HCT116 (cell line): ENCODE results near the gene EHMT1. TPM values are rescaled to one million over a fixed set of nuclear protein-coding genes. Genes with fewer than 3 reads are reported as not detected.

Experiments
- ATAC-seq: fragments of 200-7000 bp; cut with Tn5 transposase; 2 replicates; pipeline ENCODE4 v1.9.1; 2020; ENCODE audit warnings: mild to moderate bottlenecking, moderate library complexity
- BruUV-seq: library from RNA; stranded (reverse); fragments of 400-500 nt; replicated peaks from 2 replicates; lab custom pipeline; 2021; lab: Mats Ljungman, UMichigan
- CTCF ChIA-PET: fragments of 300-600 bp; sonication (Branson Sonifier 250); formaldehyde crosslinking; loops from one replicate; lab custom pipeline; 2021; ENCODE audit warnings: antibody characterized with exemption; lab: Charles Lee
- POLR2A ChIA-PET: fragments of 300-600, 350-600 bp; sonication (Branson Sonifier 250); formaldehyde crosslinking; loops from one replicate; lab custom pipeline; 2021; ENCODE audit warnings: antibody characterized with exemption; lab: Charles Lee
- RAD21 ChIA-PET, 2 experiments: fragments of 300-600 bp; sonication (Branson Sonifier 250); formaldehyde crosslinking; loops; one replicate each; lab custom pipeline; 2023; ENCODE audit warnings: low total read pairs in 2 of 2; ENCODE audit not compliant: uncharacterized antibody in 2 of 2, unreplicated experiment in 2 of 2, low non-redundant PET in 1 of 2; lab: Charles Lee
- DNase-seq: peaks from one replicate; pipeline ENCODE4 v3.0.0-alpha.2; 2010; ENCODE audit warnings: low read depth, low spot score
- H2AFZ ChIP-seq: fragments of 200-600 bp; shearing (Covaris generic), sonication (generic); 2 replicates; pipeline ENCODE4 v1.6.1; 2017; ENCODE audit warnings: low read depth, mixed run types, mixed read lengths, antibody characterized with exemption, low read length; ENCODE audit not compliant: poor library complexity, severe bottlenecking
- H3K27ac ChIP-seq: 2 replicates; pipeline ENCODE4 v1.5.1; 2012; ENCODE audit warnings: low read depth, low read length
- H3K27me3 ChIP-seq: fragments of 200-600 bp; sonication (generic); 2 replicates; pipeline ENCODE4 v1.6.1; 2016; ENCODE audit warnings: mixed run types, low read length, mixed read lengths; ENCODE audit not compliant: insufficient read depth
- H3K36me3 ChIP-seq, 2 experiments: fragments of 200-500 bp in 1 of 2; fragments of 200-600 bp in 1 of 2; sonication (Bioruptor generic) in 1 of 2; sonication (generic) in 1 of 2; 2 replicates each; pipeline versions ENCODE4 v1.5.1 to v1.6.1; 2014 to 2016; ENCODE audit warnings: low read length in 2 of 2, inconsistent platforms in 1 of 2, mixed read lengths in 1 of 2, mixed run types in 1 of 2; ENCODE audit not compliant: insufficient read depth in 2 of 2, control insufficient read depth in 1 of 2
- H3K4me1 ChIP-seq, 2 experiments: fragments of 200-600 bp in 1 of 2; sonication (generic) in 1 of 2; 2 replicates each; pipeline versions ENCODE4 v1.5.1 to v1.6.1; 2012 to 2017; ENCODE audit warnings: low read length in 2 of 2, inconsistent platforms in 1 of 2, mild to moderate bottlenecking in 1 of 2, mixed read lengths in 1 of 2, mixed run types in 1 of 2, moderate library complexity in 1 of 2; ENCODE audit not compliant: insufficient read depth in 2 of 2, control insufficient read depth in 1 of 2
- H3K4me2 ChIP-seq: fragments of 200-600 bp; sonication (generic); 2 replicates; pipeline ENCODE4 v1.6.1; 2017; ENCODE audit warnings: mixed run types, low read length, mixed read lengths
- H3K4me3 ChIP-seq, 2 experiments: fragments of 200-600 bp in 1 of 2; sonication (generic) in 1 of 2; replicated peaks in 1 of 2; 2 replicates each; pipeline ENCODE4 v1.5.1; 2011 to 2016; ENCODE audit warnings: low read length in 2 of 2, control low read depth in 1 of 2, low read depth in 1 of 2, mild to moderate bottlenecking in 1 of 2, mixed read lengths in 1 of 2, mixed run types in 1 of 2
- H3K79me2 ChIP-seq: fragments of 200-600 bp; sonication (generic); 2 replicates; pipeline ENCODE4 v1.6.1; 2017; ENCODE audit warnings: mild to moderate bottlenecking, mixed run types, low read length, moderate library complexity, mixed read lengths; ENCODE audit not compliant: insufficient read depth
- H3K9ac ChIP-seq: fragments of 200-600 bp; sonication (generic); 2 replicates; pipeline ENCODE4 v1.6.1; 2016; ENCODE audit warnings: low read length, mixed read lengths
- H3K9me2 ChIP-seq: fragments of 200-600 bp; sonication (generic), shearing (Covaris generic); 2 replicates; pipeline ENCODE4 v1.6.1; 2017; ENCODE audit warnings: mixed run types, mild to moderate bottlenecking, moderate library complexity; ENCODE audit not compliant: insufficient read depth
- H3K9me3 ChIP-seq, 2 experiments: fragments of 200-500 bp in 1 of 2; fragments of 200-600 bp in 1 of 2; sonication (Bioruptor generic) in 1 of 2; sonication (generic) in 1 of 2; 2 replicates each; pipeline ENCODE4 v1.6.1; 2014 to 2017; ENCODE audit warnings: low read length in 2 of 2, mixed read lengths in 2 of 2, inconsistent platforms in 1 of 2, low read depth in 1 of 2, mild to moderate bottlenecking in 1 of 2, mixed run types in 1 of 2, moderate library complexity in 1 of 2; ENCODE audit not compliant: control insufficient read depth in 1 of 2, insufficient read depth in 1 of 2
- H4K20me1 ChIP-seq: fragments of 200-600 bp; sonication (generic), shearing (Covaris generic); 2 replicates; pipeline ENCODE4 v1.6.1; 2017; ENCODE audit warnings: mixed run types, mild to moderate bottlenecking, moderate library complexity; ENCODE audit not compliant: insufficient read depth
- CBX3 ChIP-seq: IDR thresholded peaks from 2 replicates; pipeline ENCODE4 v1.6.1; 2012; ENCODE audit warnings: low read depth
- EGR1 ChIP-seq: IDR thresholded peaks from 2 replicates; pipeline ENCODE4 v1.6.1; 2012; ENCODE audit warnings: low read depth
- ELF1 ChIP-seq: IDR thresholded peaks from 2 replicates; pipeline ENCODE4 v1.6.1; 2012; ENCODE audit warnings: low read depth, borderline replicate concordance
- EZH2 ChIP-seq: fragments of 200-600 bp; sonication (generic); IDR thresholded peaks from 2 replicates; pipeline ENCODE4 v1.6.1; 2017; ENCODE audit warnings: antibody characterized with exemption, mixed run types
- EZH2phosphoT487 ChIP-seq: fragments of 200-600 bp; IDR thresholded peaks from 2 replicates; pipeline ENCODE4 v1.6.1; 2018; ENCODE audit warnings: antibody characterized with exemption, borderline replicate concordance
- FOSL1 ChIP-seq: IDR thresholded peaks from 2 replicates; pipeline ENCODE4 v1.6.1; 2012; ENCODE audit warnings: low read depth
- POLR2A ChIP-seq: IDR thresholded peaks from 2 replicates; pipeline ENCODE4 v1.7.0; 2011; ENCODE audit warnings: borderline replicate concordance; ENCODE audit not compliant: insufficient read depth, insufficient read length; ENCODE audit errors: extremely low read depth
- POLR2AphosphoS5 ChIP-seq: IDR thresholded peaks from 2 replicates; pipeline ENCODE4 v1.6.1; 2011; ENCODE audit warnings: mild to moderate bottlenecking, low read depth, low read length, moderate library complexity
- RAD21 ChIP-seq: IDR thresholded peaks from 2 replicates; pipeline ENCODE4 v1.6.1; 2012; ENCODE audit warnings: low read depth, mild to moderate bottlenecking
- SP1 ChIP-seq: IDR thresholded peaks from 2 replicates; pipeline ENCODE4 v1.6.1; 2012; ENCODE audit warnings: low read depth
- SRF ChIP-seq: IDR thresholded peaks from 2 replicates; pipeline ENCODE4 v1.6.1; 2012; ENCODE audit warnings: low read depth
- TCF7L2 ChIP-seq: IDR thresholded peaks from 2 replicates; pipeline ENCODE4 v1.7.0; 2011; ENCODE audit warnings: borderline replicate concordance, inconsistent platforms; ENCODE audit not compliant: insufficient read depth, insufficient read length; ENCODE audit errors: extremely low read depth
- ZFX ChIP-seq: fragments of 450-650 bp; IDR thresholded peaks from 2 replicates; pipeline ENCODE4 v1.6.1; 2017
- intact Hi-C: fragments of 100-400 bp; cut with micrococcal nuclease; formaldehyde crosslinking; loops from 2 replicates; pipeline ENCODE4 v1.10.0; 2022
- total RNA-seq: library from RNA; stranded (reverse); gene quantifications from one replicate; pipeline ENCODE4 v1.2.1, GENCODE V29; 2021; ENCODE audit not compliant: unreplicated experiment
- TF ChIP-seq, protein P1 (sequence below): IDR thresholded peaks from 2 replicates; pipeline ENCODE4 v1.6.1; 2012; ENCODE audit warnings: low read depth
- TF ChIP-seq, protein P2 (sequence below): IDR thresholded peaks from 2 replicates; pipeline ENCODE4 v1.6.1; 2012
- TF ChIP-seq, protein P3 (sequence below): IDR thresholded peaks from 2 replicates; pipeline ENCODE4 v1.6.1; 2011; ENCODE audit warnings: mild to moderate bottlenecking, low read length, moderate library complexity; ENCODE audit not compliant: insufficient replicate concordance; ENCODE audit errors: extremely low read depth

EHMT1 gene
- total RNA-seq, 1 experiment from 2014 or later = 86.1 TPM

DNA sequence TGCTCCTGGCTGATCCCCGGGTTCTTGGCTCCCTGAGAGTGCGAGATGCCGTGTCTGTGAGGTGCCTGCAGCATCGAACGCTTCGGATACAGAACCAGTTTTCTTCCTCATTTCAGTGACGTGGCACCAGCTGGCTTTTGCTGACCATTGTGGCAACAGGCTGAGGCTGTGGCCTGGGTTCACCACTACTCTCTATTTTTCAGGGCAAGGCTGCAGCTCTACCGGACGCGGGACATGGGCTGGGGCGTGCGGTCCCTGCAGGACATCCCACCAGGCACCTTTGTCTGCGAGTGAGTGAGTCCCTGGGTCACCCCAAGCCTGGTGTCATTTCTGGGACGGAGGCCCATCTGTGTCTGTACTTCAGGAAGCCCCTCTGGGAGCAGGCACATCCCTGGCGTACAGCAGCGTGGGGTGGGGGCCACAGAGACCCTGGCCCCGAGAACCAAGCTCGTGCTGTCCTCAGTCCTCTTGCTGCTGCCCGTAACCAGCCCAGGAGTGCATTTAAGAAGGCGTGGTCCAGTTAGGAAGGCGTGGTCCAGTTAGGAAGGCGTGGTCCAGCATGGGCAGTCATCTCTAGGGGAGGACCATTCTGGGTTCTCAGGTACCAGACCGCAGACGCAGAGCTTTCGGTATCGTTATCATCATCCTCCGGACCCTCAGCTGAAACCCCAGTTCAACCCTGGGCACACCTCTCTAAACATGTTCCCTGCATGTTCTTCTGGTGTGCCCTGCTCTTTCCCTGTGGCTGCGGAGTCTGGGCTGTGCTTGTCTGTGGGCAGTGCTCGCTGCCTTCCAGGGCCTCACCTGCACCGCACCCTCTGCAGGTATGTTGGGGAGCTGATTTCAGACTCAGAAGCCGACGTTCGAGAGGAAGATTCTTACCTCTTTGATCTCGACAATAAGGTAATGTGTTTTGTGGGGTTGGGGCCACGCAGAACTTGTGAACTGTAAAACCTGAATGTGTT is 198.7 kb downstream of the EHMT1 start:
- RAD21 ChIA-PET = no interaction called here
- no peak for ATAC-seq
- H2AFZ ChIP-seq = no peak overlapping the region
- no peak overlapping the region for H3K4me3 ChIP-seq
- H3K4me1 ChIP-seq = no peaks in the 10 kb centered on the region
- H3K9me3 ChIP-seq = peaks cover 0 to 5% of the 10 kb centered on the region in 2 experiments; a peak in 1 of 4 replicates
- no peak overlapping the region for H3K9ac ChIP-seq
- BruUV-seq = no TSS peak
- peaks cover 17 to 32% of the 10 kb centered on the region in 2 experiments; a peak in 3 of 4 replicates for H3K36me3 ChIP-seq
- TF ChIP-seq SRF (no peak), POLR2A (no peak), RAD21 (no peak), SP1 (no peak), ELF1 (no peak), ZFX (no peak), CBX3 (no peak), TCF7L2 (no peak), EGR1 (no peak), FOSL1 (no peak), EZH2 (no peak), POLR2AphosphoS5 (no peak), EZH2phosphoT487 (no peak)
- TF ChIP-seq, protein P1, sequence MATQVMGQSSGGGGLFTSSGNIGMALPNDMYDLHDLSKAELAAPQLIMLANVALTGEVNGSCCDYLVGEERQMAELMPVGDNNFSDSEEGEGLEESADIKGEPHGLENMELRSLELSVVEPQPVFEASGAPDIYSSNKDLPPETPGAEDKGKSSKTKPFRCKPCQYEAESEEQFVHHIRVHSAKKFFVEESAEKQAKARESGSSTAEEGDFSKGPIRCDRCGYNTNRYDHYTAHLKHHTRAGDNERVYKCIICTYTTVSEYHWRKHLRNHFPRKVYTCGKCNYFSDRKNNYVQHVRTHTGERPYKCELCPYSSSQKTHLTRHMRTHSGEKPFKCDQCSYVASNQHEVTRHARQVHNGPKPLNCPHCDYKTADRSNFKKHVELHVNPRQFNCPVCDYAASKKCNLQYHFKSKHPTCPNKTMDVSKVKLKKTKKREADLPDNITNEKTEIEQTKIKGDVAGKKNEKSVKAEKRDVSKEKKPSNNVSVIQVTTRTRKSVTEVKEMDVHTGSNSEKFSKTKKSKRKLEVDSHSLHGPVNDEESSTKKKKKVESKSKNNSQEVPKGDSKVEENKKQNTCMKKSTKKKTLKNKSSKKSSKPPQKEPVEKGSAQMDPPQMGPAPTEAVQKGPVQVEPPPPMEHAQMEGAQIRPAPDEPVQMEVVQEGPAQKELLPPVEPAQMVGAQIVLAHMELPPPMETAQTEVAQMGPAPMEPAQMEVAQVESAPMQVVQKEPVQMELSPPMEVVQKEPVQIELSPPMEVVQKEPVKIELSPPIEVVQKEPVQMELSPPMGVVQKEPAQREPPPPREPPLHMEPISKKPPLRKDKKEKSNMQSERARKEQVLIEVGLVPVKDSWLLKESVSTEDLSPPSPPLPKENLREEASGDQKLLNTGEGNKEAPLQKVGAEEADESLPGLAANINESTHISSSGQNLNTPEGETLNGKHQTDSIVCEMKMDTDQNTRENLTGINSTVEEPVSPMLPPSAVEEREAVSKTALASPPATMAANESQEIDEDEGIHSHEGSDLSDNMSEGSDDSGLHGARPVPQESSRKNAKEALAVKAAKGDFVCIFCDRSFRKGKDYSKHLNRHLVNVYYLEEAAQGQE = no peak
- TF ChIP-seq, protein P2, sequence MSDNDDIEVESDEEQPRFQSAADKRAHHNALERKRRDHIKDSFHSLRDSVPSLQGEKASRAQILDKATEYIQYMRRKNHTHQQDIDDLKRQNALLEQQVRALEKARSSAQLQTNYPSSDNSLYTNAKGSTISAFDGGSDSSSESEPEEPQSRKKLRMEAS = no peak
- TF ChIP-seq, protein P3, sequence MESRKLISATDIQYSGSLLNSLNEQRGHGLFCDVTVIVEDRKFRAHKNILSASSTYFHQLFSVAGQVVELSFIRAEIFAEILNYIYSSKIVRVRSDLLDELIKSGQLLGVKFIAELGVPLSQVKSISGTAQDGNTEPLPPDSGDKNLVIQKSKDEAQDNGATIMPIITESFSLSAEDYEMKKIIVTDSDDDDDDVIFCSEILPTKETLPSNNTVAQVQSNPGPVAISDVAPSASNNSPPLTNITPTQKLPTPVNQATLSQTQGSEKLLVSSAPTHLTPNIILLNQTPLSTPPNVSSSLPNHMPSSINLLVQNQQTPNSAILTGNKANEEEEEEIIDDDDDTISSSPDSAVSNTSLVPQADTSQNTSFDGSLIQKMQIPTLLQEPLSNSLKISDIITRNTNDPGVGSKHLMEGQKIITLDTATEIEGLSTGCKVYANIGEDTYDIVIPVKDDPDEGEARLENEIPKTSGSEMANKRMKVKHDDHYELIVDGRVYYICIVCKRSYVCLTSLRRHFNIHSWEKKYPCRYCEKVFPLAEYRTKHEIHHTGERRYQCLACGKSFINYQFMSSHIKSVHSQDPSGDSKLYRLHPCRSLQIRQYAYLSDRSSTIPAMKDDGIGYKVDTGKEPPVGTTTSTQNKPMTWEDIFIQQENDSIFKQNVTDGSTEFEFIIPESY = no peak
- POLR2A ChIA-PET = no interaction called here
- no peaks in the 10 kb centered on the region for H3K9me2 ChIP-seq
- H3K27me3 ChIP-seq = no peaks in the 10 kb centered on the region
- intact Hi-C loops = no loop called here
- H3K79me2 ChIP-seq = 0 out of 2 replicates have a peak, but pooled peaks cover 10% of the 10 kb centered on the region
- H3K4me2 ChIP-seq = no peak overlapping the region
- no peaks in the 10 kb centered on the region for H4K20me1 ChIP-seq
- H3K27ac ChIP-seq = no peak overlapping the region
- DNase-seq = no peak
- CTCF ChIA-PET = no interaction called here
